Neural cell (in vitro differentiated cells): ENCODE measurements around the gene CRLF2. TPM values are rescaled to one million over a fixed set of nuclear protein-coding genes. Genes with fewer than 3 reads are reported as not detected.

ENCODE experiments used
- H2AFZ ChIP-seq: fragments of 200-600, 300-800 bp; sonication (generic), shearing (Covaris generic); 2 replicates; pipeline ENCODE4 v1.6.0; 2014; ENCODE audit warnings: low read depth, mild to moderate bottlenecking, antibody characterized with exemption, low read length, moderate library complexity
- H3F3A ChIP-seq: fragments of 200-600 bp; shearing (Covaris generic); 2 replicates; pipeline ENCODE4 v1.6.1; 2016; ENCODE audit warnings: mild to moderate bottlenecking, moderate library complexity, mixed read lengths, antibody characterized with exemption, low read length; ENCODE audit not compliant: insufficient read depth, poor library complexity, severe bottlenecking
- H3K27ac ChIP-seq: fragments of 200-600, 300-800 bp; sonication (generic), shearing (Covaris generic); 2 replicates; pipeline ENCODE4 v1.5.1; 2014; ENCODE audit warnings: mild to moderate bottlenecking, low read length, moderate library complexity
- H3K27me3 ChIP-seq: fragments of 300-800, 200-600 bp; sonication (generic), shearing (Covaris generic); 2 replicates; pipeline ENCODE4 v1.6.0; 2014; ENCODE audit warnings: mild to moderate bottlenecking, low read depth, low read length, moderate library complexity; ENCODE audit not compliant: insufficient read depth
- H3K36me3 ChIP-seq: fragments of 300-800, 200-600 bp; sonication (generic), shearing (Covaris generic); 2 replicates; pipeline ENCODE4 v1.5.1; 2014; ENCODE audit warnings: mild to moderate bottlenecking, antibody characterized with exemption, low read length, moderate library complexity; ENCODE audit not compliant: insufficient read depth
- H3K4me2 ChIP-seq: fragments of 300-800, 200-600 bp; sonication (generic), shearing (Covaris generic); 2 replicates; pipeline ENCODE4 v1.6.0; 2014; ENCODE audit warnings: mild to moderate bottlenecking, low read length
- H3K4me3 ChIP-seq: fragments of 300-800, 200-600 bp; sonication (generic), shearing (Covaris generic); 2 replicates; pipeline ENCODE4 v1.5.1; 2014; ENCODE audit warnings: mild to moderate bottlenecking, low read length, moderate library complexity
- H3K79me2 ChIP-seq: fragments of 200-600 bp; shearing (Covaris generic); replicated peaks from 2 replicates; pipeline ENCODE4 v1.6.0; 2014; ENCODE audit warnings: mild to moderate bottlenecking, low read length, moderate library complexity; ENCODE audit not compliant: insufficient read depth
- H3K9ac ChIP-seq: fragments of 300-800, 200-600 bp; sonication (generic), shearing (Covaris generic); 2 replicates; pipeline ENCODE4 v1.6.1; 2016; ENCODE audit warnings: mild to moderate bottlenecking, low read length, mixed read lengths
- H3K9me2 ChIP-seq: fragments of 200-600 bp; shearing (Covaris generic); 2 replicates; pipeline ENCODE4 v1.6.1; 2016; ENCODE audit warnings: mild to moderate bottlenecking, low read length, mixed read lengths; ENCODE audit not compliant: insufficient read depth
- H3K9me3 ChIP-seq: fragments of 200-600, 300-800 bp; sonication (generic), shearing (Covaris generic); 2 replicates; pipeline ENCODE4 v1.6.1; 2016; ENCODE audit warnings: mild to moderate bottlenecking, mixed run types, low read length, moderate library complexity, mixed read lengths
- H4K20me1 ChIP-seq: fragments of 200-600 bp; shearing (Covaris generic); 2 replicates; pipeline ENCODE4 v1.6.1; 2016; ENCODE audit warnings: mild to moderate bottlenecking, mixed run types; ENCODE audit not compliant: insufficient read depth
- CTCF ChIP-seq: fragments of 450-650 bp; IDR thresholded peaks from 2 replicates; pipeline ENCODE4 v1.5.1; 2014; ENCODE audit warnings: antibody characterized with exemption, mild to moderate bottlenecking, moderate library complexity; ENCODE audit not compliant: poor library complexity, severe bottlenecking
- EP300 ChIP-seq: fragments of 450-650 bp; conservative IDR thresholded peaks from 2 replicates; pipeline ENCODE4 v1.6.1; 2014; ENCODE audit warnings: antibody characterized with exemption, mild to moderate bottlenecking, moderate library complexity; ENCODE audit not compliant: poor library complexity, severe bottlenecking
- EZH2 ChIP-seq: fragments of 200-600, 300-800 bp; shearing (Covaris generic), sonication (generic); IDR thresholded peaks from 2 replicates; pipeline ENCODE4 v1.6.1; 2014; ENCODE audit warnings: antibody characterized with exemption, low read length, borderline replicate concordance, mild to moderate bottlenecking; ENCODE audit not compliant: insufficient read depth, poor library complexity, severe bottlenecking
- MXI1 ChIP-seq: fragments of 450-650 bp; conservative IDR thresholded peaks from 2 replicates; pipeline ENCODE4 v1.6.1; 2014; ENCODE audit warnings: antibody characterized with exemption, mild to moderate bottlenecking; ENCODE audit not compliant: poor library complexity, severe bottlenecking
- POLR2AphosphoS5 ChIP-seq: IDR thresholded peaks from 2 replicates; pipeline ENCODE4 v1.6.1; 2012
- RAD21 ChIP-seq: fragments of 450-650 bp; conservative IDR thresholded peaks from 2 replicates; pipeline ENCODE4 v1.6.1; 2014; ENCODE audit warnings: antibody characterized with exemption, mild to moderate bottlenecking, moderate library complexity
- REST ChIP-seq: IDR thresholded peaks from 2 replicates; pipeline ENCODE4 v1.6.1; 2012; ENCODE audit warnings: borderline replicate concordance
- SMC3 ChIP-seq: fragments of 450-650 bp; conservative IDR thresholded peaks from 2 replicates; pipeline ENCODE4 v1.6.1; 2014; ENCODE audit warnings: antibody characterized with exemption, mild to moderate bottlenecking, moderate library complexity; ENCODE audit not compliant: poor library complexity
- TAF1 ChIP-seq: IDR thresholded peaks from 2 replicates; pipeline ENCODE4 v1.6.1; 2012; ENCODE audit warnings: low read depth
- polyA plus RNA-seq: library from polyadenylated mRNA; depleted of rRNA; stranded (reverse); fragments of >200 nt; gene quantifications from 2 replicates; pipeline ENCODE4 v1.2.3, GENCODE V29; 2014

The CRLF2 gene
- polyA plus RNA-seq, 1 donor from 2014 or later, result not detected

- Histone ChIP-seq H3K4me2 (no peak overlapping the region), H3K27ac (no peak overlapping the region), H3K9me3 (no peaks in the 10 kb centered on the region), H4K20me1 (no peaks in the 10 kb centered on the region), H3K9me2 (no peaks in the 10 kb centered on the region), H2AFZ (no peak overlapping the region), H3K27me3 (no peaks in the 10 kb centered on the region), H3K36me3 (no peaks in the 10 kb centered on the region), H3K9ac (peak overlapping the region; percentile 12), H3K4me3 (peak overlapping the region; percentile 52), H3F3A (no peaks in the 10 kb centered on the region), H3K79me2 (no peaks in the 10 kb centered on the region)
- no peak for TF ChIP-seq SMC3
- TF ChIP-seq REST, result no peak
- TF ChIP-seq RAD21, result no peak
- no peak for TF ChIP-seq EZH2
- no peak for TF ChIP-seq TAF1
- TF ChIP-seq CTCF, result no peak
- no peak for TF ChIP-seq MXI1
- no peak for TF ChIP-seq EP300
- no peak for TF ChIP-seq POLR2AphosphoS5
Measured at GRCh38 chrX:1248331-1249061, 36.0 kb upstream of the CRLF2 start.

GRCh38 chrX:1246816-1247215 lies 34.4 kb upstream of the CRLF2 start:
- H3K27ac ChIP-seq, result no peak overlapping the region
- no peak overlapping the region for H3K4me2 ChIP-seq
- no peaks in the 10 kb centered on the region for H3K79me2 ChIP-seq
- no peak overlapping the region for H3K9ac ChIP-seq
- H3K27me3 ChIP-seq, result no peaks in the 10 kb centered on the region
- H3K4me3 ChIP-seq, result no peak overlapping the region
- no peaks in the 10 kb centered on the region for H3K9me2 ChIP-seq
- no peak overlapping the region for H2AFZ ChIP-seq
- H4K20me1 ChIP-seq, result no peaks in the 10 kb centered on the region
- TF ChIP-seq CTCF (peak; percentile 56), SMC3 (peak; percentile 20), TAF1 (no peak), POLR2AphosphoS5 (no peak), RAD21 (peak; percentile 32)
- H3F3A ChIP-seq, result no peaks in the 10 kb centered on the region
- no peaks in the 10 kb centered on the region for H3K9me3 ChIP-seq
- H3K36me3 ChIP-seq, result no peaks in the 10 kb centered on the region
